Activated CD4-positive, alpha-beta T cell treated with anti-CD3 and anti-CD28 coated beads, Interleukin-2, amount 50 U/mL, for 1 hour (primary cell): ENCODE measurements around the gene TOM1.
A peak's percentile ranks its signal among the peaks of the same experiment; 100 is the strongest.

ENCODE experiments used
- DNase-seq: peaks from one replicate; pipeline ENCODE4 v3.0.0-alpha.2; 2020

The TOM1 gene

GRCh38 chr22:35299673-35300499 is at the start of gene TOM1:
TOM1 (plus strand) TSS chr22:35299894; CDS start chr22:35299929, 35 bp downstream.
- peak; percentile 98 for DNase-seq

- DNase-seq: no peak
These were observed 49.5 kb upstream of the TOM1 start for GRCh38 chr22:35250156-35250555.

GRCh38 chr22:35253946-35254345 is 45.7 kb upstream of the TOM1 start:
- no peak for DNase-seq

- DNase-seq: no peak
These were observed 42.7 kb upstream of the TOM1 start for GRCh38 chr22:35257002-35257320.

- peak; percentile 83 for DNase-seq
These were observed 42.1 kb upstream of the TOM1 start, which contains the start of gene HMGXB4 for GRCh38 chr22:35257321-35258190. HMGXB4 (plus strand) TSS chr22:35257493; CDS start chr22:35262391, 4,898 bp downstream.

- no peak for DNase-seq
These were observed 41.3 kb upstream of the TOM1 start for GRCh38 chr22:35258191-35258988.

- DNase-seq: no peak
These were observed 34.7 kb upstream of the TOM1 start for GRCh38 chr22:35264986-35265385.

GRCh38 chr22:35266277-35266676 is 33.4 kb upstream of the TOM1 start:
- DNase-seq: no peak

GRCh38 chr22:35269630-35270029 is 30.1 kb upstream of the TOM1 start:
- DNase-seq: no peak

GRCh38 chr22:35274154-35274871 is 25.4 kb upstream of the TOM1 start:
- no peak for DNase-seq

GRCh38 chr22:35275580-35275979 is 24.1 kb upstream of the TOM1 start:
- no peak for DNase-seq

GRCh38 chr22:35276019-35276418 is 23.7 kb upstream of the TOM1 start:
- no peak for DNase-seq

- no peak for DNase-seq
These were observed 11.6 kb upstream of the TOM1 start for GRCh38 chr22:35288116-35288515.

- no peak for DNase-seq
These were observed 6.9 kb upstream of the TOM1 start for GRCh38 chr22:35292786-35293185.

- DNase-seq: no peak
These were observed 3.6 kb upstream of the TOM1 start for GRCh38 chr22:35296051-35296450.

GRCh38 chr22:35299217-35299672 is 449 bp upstream of the TOM1 start:
- no peak for DNase-seq

GRCh38 chr22:35301372-35301874 is 1.7 kb downstream of the TOM1 start:
- no peak for DNase-seq

- DNase-seq: no peak
These were observed 3.4 kb downstream of the TOM1 start for GRCh38 chr22:35303029-35303624.

- DNase-seq: no peak
These were observed 5.9 kb downstream of the TOM1 start for GRCh38 chr22:35305525-35306070.

GRCh38 chr22:35306350-35306967 is 6.8 kb downstream of the TOM1 start:
- no peak for DNase-seq

GRCh38 chr22:35307372-35307771 is 7.7 kb downstream of the TOM1 start:
- no peak for DNase-seq
